HG02885 (cell line): Measurements from ENCODE around the gene ADAMTS10.
"Not testable (repeated sequence)": the region's sequence is repeated elsewhere in the genome, so short reads cannot be mapped to it uniquely, and the experiment has no call there.

Experiments
- ATAC-seq: cut with Tn5 transposase; IDR thresholded peaks from one replicate; pipeline ENCODE4 v1.9.1; 2021; ENCODE audit warnings: mild to moderate bottlenecking; ENCODE audit not compliant: unreplicated experiment, poor library complexity

Gene ADAMTS10

DNA sequence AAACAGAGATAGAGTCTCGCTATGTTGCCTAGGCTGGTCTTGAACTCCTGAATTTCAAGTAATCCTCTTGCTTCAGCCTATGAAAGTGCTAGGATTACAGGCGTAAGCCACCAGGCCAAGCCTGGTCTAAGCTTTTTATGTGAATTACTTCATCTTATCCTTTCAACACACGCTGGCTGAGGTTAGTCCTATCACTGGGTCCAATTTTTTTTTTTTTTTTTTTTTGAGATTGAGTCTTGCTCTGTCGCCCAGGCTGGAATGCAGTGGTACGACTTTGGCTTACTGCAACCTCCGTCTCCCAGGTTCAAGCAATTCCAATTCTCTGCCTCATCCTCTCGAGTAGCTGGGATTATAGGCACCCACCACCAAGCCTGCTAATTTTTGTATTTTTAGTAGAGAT, 43.7 kb downstream of the ADAMTS10 start:
- ATAC-seq: no peak

DNA sequence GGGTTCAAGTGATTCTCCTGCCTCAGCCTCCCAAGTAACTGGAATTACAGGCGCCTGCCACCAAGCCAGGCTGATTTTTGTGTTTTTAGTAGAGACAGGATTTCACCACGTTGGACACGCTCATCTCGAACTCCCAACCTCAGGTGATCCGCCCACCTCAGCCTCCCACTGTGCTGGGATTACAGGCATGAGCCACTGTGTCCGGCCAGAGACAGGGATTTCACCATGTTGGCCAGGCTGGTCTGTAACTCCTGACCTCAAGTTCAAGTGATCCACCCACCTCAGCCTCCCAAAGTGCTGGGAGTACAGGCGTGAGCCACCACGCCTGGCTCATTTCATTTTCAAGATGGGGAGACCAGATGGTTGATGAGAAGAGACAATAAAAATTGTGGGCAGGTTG, 45.6 kb downstream of the ADAMTS10 start:
- ATAC-seq: not testable (repeated sequence)

DNA sequence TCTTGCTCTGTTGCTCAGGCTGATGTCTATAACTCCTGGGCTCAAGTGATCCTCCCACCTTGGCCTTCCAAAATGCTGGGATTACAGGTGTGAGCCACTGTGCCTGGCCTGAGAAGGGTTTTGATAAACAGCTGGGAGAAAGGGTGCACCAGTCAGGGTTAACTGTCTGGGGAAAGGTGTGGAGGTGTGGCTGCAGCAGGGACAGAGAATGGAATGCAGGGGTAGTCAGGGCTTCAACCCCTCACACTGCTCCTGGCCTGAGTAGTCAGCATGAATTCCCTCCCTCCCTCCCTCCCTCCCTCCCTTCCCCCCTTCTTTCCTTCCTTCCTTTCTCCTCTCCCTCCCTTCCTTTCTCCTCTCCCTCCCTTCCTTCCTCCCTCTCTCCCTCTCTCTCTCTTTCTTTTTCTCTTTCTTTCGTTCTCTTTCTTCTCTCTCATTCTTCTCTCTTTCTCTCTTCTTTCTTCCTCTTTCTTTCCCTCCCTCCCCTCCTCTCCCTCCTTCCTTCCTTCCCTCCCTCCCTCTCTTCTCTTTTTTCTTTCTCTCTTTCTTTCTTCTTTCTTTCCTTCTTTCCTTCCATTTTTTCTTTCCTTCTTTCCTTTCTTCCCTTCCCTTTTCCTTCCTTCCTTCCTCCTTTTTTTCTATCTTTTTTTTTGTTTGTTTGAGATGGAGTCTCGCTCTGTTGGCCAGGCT, 49.3 kb downstream of the ADAMTS10 start:
- no peak for ATAC-seq

DNA sequence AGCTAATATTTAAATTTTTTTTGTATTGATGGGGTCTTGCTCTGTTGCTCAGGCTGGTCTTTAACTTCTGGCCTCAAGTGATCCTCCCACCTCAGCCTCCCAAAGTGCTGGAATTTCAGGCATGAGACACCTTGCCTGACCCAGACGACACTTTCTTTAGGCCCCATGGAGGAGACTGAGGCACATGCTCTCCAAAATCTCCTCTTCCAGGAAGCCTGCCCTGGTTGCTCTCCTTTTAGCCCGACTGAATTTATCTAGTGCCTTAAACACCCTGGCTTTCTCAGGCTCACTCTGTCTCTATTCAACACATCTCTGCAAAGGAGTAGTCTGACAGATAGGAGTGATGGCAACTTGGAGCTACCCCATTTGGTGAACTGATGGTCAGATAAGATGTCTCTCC, 52.2 kb downstream of the ADAMTS10 start:
- no peak for ATAC-seq

DNA sequence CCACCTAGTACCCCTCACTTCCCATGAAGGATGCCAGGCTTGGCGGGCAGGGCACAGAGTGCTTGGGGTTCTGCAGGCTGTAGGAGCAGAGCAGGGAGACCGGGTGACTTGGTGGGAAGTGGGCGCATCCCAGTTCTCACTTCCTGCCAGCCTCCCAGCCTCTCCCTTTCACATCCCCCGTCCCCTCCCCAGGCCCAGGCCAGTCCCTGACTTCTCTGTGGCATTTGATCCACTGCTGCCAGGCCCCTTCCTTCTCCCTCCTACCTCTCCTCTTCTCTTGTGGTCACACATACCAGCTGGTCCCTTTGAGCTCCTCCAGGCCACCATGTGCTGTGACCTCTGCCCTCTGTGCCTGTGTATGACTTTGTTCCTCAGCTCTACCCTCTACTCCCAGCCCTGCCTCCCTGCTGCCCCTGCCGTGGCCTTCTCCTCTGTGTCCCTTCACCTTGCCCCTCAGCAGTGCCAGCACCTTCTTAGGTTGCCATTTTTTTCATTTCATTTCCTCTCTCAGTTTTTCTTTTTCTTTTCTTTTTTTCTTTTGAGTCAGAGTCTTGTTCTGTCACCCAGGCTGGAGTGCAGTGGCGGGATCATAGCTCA, 52.8 kb downstream of the ADAMTS10 start:
- ATAC-seq: no peak

DNA sequence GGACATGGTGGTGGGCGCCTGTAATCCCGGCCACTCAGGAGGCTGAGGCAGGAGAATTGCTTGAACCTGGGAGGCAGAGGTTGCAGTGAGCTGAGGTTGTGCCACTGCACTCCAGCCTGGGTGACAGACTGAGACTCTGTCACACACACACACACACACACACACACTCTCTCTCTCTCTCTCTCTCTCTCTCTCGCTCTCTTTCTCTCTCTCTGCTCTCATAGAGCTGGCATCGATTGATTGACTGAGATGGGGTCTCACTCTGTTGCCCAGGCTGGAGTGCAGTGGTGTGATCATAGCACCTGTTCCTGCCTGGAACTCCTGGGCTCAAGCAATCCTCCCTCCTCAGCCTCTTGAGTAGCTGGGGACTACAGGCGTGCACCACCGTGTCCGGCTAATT, 56.8 kb downstream of the ADAMTS10 start:
- ATAC-seq: not testable (repeated sequence)

DNA sequence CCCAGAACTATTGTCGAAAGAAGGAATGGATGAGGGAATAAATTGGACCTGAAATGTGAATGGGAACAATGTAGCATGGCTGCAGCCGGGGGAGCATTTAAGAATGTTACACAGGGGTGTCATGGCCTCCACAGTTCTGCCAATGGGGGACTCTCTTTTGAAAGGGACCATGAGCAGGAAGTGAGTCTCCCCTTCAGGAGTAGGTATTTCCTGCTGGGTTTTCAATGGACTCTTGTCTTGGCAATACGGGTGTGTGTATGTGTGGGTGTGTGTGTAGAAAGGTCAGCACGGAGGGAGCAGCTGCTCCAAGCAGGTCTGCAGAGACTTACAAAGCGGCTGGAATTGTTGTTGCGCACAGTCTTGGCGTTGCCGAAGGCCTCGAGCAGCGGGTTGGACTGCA, 57.7 kb downstream of the ADAMTS10 start:
- ATAC-seq: no peak

DNA sequence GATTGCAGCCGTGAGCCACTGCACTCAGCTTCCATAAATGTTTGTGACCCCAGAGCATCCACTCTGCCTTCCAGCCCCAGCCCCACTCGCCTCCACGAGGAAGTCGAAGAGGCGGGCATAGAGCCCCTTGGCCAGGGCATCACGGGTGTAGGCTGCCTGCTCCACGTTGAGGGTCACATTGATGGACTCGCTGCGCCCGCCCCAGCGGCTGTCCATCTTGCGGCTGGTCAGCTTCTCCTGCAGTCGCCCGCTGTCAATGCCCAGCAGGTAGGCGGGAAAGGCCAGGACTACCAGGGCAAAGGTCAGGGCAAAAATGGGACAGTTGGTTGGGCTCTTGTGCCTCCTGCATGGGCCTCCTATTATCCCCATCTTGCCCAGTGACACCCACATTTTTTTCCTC, 60.4 kb downstream of the ADAMTS10 start:
- no peak for ATAC-seq

DNA sequence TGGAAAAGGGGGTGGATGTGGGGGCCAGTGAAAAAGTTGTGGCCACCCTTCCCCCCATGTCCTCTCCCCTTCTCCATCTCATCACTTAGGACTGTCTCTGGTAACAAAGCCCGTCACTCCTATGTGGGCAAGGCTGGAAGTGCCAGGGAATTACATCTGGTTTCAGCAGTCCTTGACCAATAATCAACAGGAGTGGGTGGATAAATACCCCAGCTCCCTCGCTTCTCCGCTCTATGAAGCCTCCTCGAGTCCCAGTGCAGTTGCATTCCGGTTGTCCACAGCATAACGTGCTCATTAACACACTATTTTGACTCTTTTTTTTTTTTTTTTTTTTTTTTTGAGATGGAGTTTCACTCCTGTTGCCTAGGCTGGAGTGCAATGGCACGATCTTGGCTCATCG, 64.8 kb downstream of the ADAMTS10 start:
- ATAC-seq: no peak

DNA sequence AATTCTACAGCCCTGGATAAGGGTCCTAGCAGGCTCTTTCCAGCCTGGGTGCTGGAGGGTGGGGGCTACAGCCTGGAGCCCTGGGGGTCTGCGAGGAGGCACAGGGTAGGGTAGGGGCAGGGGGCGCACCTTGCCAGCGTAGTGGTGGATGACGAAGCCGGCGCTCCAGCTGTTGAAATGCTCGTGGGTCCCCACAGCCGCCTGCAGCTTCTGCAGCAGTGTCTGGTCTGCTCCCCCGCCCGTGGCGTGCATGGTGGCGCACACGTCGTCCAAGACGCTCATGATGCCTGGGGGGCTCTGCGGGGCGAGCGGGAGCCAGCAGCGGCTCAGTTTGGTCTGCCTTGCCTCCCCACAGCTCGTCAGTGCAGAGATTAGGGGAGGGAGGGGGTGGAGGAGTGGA, 66.3 kb downstream of the ADAMTS10 start:
- no peak for ATAC-seq

DNA sequence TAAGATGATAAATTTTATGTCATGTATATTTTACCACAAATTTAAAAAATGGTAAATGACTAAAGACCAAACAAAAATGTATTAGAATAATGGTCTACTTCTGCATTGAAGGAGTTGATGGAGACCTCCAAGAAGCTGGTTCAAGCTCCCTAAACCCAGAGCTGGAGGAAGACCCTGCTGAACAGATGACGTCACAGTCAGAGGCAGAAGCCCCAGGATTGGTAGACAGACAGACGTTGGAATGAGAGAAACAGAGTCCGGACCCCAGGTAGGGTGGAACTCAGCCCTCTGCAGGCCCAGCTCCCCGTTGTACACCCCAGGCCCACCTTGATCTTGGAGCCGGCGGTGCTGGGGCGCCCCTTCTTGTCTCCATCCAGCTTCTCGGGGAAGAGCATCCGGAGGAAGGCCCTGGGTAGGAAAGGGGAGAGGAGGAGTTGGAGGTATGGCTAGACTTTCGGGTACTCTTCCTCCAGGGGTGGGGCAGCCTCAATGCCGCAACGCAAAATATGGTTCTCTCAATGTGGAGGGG, 70.8 kb downstream of the ADAMTS10 start:
- no peak for ATAC-seq

DNA sequence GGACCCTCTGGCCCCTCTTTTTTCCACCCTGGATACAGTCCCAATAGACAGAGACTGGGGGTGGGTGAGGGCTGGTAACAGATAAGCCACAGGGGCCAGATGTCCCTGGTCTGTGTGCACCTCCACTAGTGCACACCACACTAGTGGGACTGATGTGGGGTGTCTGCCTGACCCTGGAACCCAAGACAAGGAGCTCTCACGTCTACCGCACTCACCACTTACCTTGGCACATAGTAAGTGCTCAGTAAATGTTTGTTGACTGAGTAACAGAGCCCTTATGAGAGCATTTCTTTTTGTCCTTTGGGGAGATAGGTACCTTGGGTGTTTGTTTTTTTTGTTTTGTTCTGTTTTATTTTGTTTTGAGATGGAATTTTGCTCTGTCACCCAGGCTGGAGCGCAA, 73.4 kb downstream of the ADAMTS10 start:
- ATAC-seq: no peak

DNA sequence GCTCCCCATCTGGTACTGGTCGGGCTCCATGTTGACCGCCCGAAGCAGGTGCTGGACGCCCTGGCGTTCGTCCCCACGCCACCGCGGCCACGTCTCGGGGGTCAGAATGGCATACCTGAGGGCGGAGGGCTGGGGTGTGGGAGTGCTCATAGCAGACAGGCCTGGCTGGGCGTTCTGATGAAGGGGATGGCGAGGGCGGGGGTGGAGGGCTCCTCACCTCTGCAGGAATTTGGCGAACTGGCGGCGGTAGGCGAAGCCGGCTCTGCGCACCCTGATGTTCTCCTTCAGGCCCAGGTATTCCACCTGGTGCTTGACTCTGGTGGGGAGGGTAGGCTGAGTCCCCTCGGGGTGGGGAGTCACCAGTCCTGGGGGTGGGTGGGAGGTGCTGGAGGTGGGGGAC, 74.2 kb downstream of the ADAMTS10 start:
- ATAC-seq: no peak

DNA sequence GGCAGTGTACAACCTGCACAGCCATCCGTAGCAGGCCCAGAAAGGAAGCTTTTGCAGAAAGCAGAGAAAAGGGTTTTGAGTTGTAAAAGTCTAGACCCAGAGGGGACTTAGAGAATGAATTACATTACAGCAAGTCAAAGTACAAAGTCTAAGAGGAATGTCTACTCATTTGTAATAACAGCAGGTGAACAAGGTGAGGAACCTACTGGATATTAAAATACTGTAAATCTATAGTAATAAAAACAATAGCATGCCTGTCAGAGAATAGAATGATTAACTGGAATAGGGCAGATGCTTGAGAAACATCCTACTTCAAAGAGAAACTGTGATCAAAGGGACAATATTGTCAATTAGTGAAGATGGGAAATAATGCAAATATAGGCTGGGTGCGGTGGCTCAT, 78.3 kb downstream of the ADAMTS10 start:
- ATAC-seq: no peak

DNA sequence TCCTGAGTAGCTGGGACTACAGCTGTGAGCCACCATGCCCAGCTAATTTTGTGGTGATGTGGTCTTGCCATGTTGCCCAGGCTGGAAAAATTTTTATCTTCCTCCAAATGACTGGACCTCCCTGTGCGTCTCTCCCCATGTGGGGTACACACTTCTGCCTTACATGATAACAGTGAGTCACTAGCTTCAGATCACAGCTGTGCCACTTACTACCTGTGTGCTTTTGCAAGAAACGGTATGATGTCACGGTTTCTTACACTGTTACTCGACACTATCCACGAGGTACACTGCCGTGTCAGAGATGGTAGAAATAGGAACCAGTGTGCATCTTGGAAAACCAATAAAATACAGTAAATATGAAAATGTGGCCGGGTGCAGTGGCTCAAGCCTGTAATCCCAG, 79.0 kb downstream of the ADAMTS10 start:
- ATAC-seq: no peak
